Prostate gland (tissue), 2 donors: Measurements from ENCODE around the gene LZIC. TPM values are rescaled to one million over a fixed set of nuclear protein-coding genes. Genes with fewer than 3 reads are reported as not detected.

ENCODE experiments used
- DNase-seq: peaks from one replicate; pipeline ENCODE4 v3.0.0-alpha.2; 2019; ENCODE audit warnings: low spot score
- H3K27ac ChIP-seq, 2 donors: fragments of 200-600 bp; sonication (generic); 2 replicates each; pipeline ENCODE4 v1.5.1; 2017 to 2019
- H3K27me3 ChIP-seq: fragments of 200-600 bp; sonication (generic); replicated peaks from 2 replicates; pipeline ENCODE4 v1.5.1; 2019; ENCODE audit not compliant: insufficient read depth
- H3K36me3 ChIP-seq, 2 donors: fragments of 200-600 bp; sonication (generic); 1 replicate in 1 of 2; 2 replicates in 1 of 2; pipeline versions ENCODE4 v1.5.1 to v1.8.1; 2017 to 2019
- H3K4me1 ChIP-seq: fragments of 200-600 bp; sonication (generic); replicated peaks from 2 replicates; pipeline ENCODE4 v1.5.1; 2019
- H3K4me3 ChIP-seq, 2 donors: fragments of 200-600 bp; sonication (generic); 2 replicates each; pipeline ENCODE4 v1.5.1; 2017 to 2019
- H3K9me3 ChIP-seq: fragments of 200-600 bp; sonication (generic); 2 replicates; pipeline ENCODE4 v1.5.1; 2017
- CTCF ChIP-seq, 4 experiments: fragments of 200-600 bp in 2 of 4; fragments of 450-650 bp in 2 of 4; sonication (generic) in 2 of 4; IDR thresholded peaks; 1 replicate in 3 of 4; 2 replicates in 1 of 4; pipeline ENCODE4 v1.5.1; 2016 to 2019; ENCODE audit warnings: antibody characterized with exemption in 4 of 4, mild to moderate bottlenecking in 2 of 4, moderate library complexity in 2 of 4
- POLR2A ChIP-seq: fragments of 450-650 bp; IDR thresholded peaks from one replicate; pipeline ENCODE4 v1.6.1; 2016; ENCODE audit warnings: antibody characterized with exemption, mild to moderate bottlenecking
- POLR2AphosphoS5 ChIP-seq: sonication (generic); formaldehyde crosslinking; IDR thresholded peaks from one replicate; pipeline ENCODE4 v1.6.1; 2017; ENCODE audit warnings: antibody characterized with exemption
- WGBS: methylation state at CpG from one replicate; pipeline ENCODE4 v1.1.5; 2018; 5-methylcytosine and 5-hydroxymethylcytosine counted together
- intact Hi-C: fragments of 100-400 bp; cut with DNase I; formaldehyde crosslinking; loops from one replicate; pipeline ENCODE4 v1.14.2; 2022
- total RNA-seq, 2 donors: library from RNA; depleted of rRNA; stranded (reverse); fragments of >200 nt; gene quantifications; one replicate each; pipeline ENCODE4 v1.1.0, GENCODE V29; 2016

The LZIC gene
- total RNA-seq, 2 donors from 2014 or later = 21.5 to 42.2 TPM

DNA sequence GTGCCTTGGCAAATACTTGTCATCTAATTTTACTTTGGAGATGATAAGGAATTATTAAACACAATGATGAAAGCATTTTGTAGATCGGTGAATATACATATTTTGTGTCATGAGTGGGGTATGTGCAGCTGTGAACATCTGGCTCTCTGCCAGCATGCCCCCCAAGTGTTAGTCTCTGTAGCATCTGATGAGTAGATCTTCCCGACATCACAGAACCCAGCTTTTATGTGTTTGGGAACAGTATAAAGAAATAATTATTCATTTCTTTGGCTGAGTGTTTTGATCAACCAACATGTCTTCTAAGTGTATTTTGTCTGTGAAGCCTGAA, 28.6 kb downstream of the LZIC start:
- H3K4me3 ChIP-seq = no peak overlapping the region
- DNase-seq = no peak
- H3K4me1 ChIP-seq = peaks cover 6% of the 10 kb centered on the region
- TF ChIP-seq POLR2A = no peak
- TF ChIP-seq CTCF (IDR thresholded peaks at IDR 0.05) = peak in 1 of 4 experiments; percentile 29
- no peak for TF ChIP-seq POLR2AphosphoS5
- 48% methylated on average over 2 of the region's 2 CpGs for WGBS
- no peaks in the 10 kb centered on the region for H3K9me3 ChIP-seq
- no peaks in the 10 kb centered on the region for H3K27me3 ChIP-seq
- no peaks in the 10 kb centered on the region for H3K36me3 ChIP-seq
- no peak overlapping the region for H3K27ac ChIP-seq
- intact Hi-C loops = no loop called here

GRCh38 chr1:9912264-9912936, 30.8 kb downstream of the LZIC start:
- WGBS = 79% methylated on average over 12 of the region's 12 CpGs
- Histone ChIP-seq H3K36me3 (no peaks in the 10 kb centered on the region), H3K27me3 (no peaks in the 10 kb centered on the region), H3K27ac (peak overlapping the region in 1 of 2 donors; percentile 92), H3K9me3 (no peaks in the 10 kb centered on the region), H3K4me3 (no peak overlapping the region), H3K4me1 (peaks cover 10% of the 10 kb centered on the region)
- intact Hi-C loops = no loop called here
- DNase-seq = no peak
- TF ChIP-seq POLR2AphosphoS5 = no peak

DNA sequence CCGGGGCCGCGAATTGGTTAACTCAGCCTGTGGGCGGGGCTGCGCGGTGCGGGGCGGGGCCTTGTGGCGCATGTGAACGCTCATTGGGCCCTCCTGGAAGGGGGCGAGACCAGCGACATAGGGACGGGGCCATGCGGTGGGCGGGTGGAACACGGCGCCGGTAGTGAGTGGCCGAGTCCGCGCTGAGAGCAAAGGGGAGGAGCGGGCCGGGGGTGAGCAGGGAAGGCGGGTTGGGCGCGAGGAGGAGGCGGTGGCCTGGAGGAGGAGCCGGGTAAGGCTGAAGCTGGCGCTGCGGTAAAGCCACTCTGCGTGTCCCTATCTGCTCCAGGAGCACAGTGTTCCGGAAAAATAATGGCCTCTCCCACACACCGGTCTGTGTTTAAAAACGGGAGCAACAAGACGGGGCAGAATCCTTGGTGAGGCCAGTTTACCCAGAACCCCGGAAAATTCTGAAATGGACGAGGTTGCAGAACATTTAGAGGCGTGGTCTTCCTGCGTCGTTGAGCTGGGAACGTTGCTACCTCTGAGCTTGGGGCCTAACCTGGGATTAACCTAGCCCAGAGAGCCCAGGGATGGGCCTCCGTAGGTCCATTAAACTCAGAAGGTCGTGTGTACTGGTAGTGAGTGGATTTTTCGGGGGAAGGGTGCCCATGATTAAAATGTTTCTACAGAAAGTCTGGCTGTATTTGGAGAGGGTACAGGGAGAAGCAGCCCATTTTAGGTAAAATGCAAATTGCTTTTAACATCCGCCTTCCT, 32.6 kb downstream of the LZIC start:
- no peaks in the 10 kb centered on the region for H3K27me3 ChIP-seq
- intact Hi-C loops = no loop called here
- H3K36me3 ChIP-seq = no peaks in the 10 kb centered on the region
- H3K4me3 ChIP-seq = peak overlapping the region; percentile 35 to 49
- DNase-seq = peak; percentile 100
- no peaks in the 10 kb centered on the region for H3K9me3 ChIP-seq
- H3K27ac ChIP-seq = peak overlapping the region; percentile 92 to 94
- TF ChIP-seq POLR2AphosphoS5 (peak; percentile 94), POLR2A (peak; percentile 96), CTCF (IDR thresholded peaks at IDR 0.05) (peak in 2 of 4 experiments; percentile 21 to 43)
- WGBS = under 1% methylated on average over 33 of the region's 45 CpGs
- H3K4me1 ChIP-seq = peaks cover 10% of the 10 kb centered on the region

GRCh38 chr1:9910076-9910422, 33.1 kb downstream of the LZIC start, which contains the start of gene CTNNBIP1:
Gene CTNNBIP1 (minus strand): TSS chr1:9910269. CDS start chr1:9872064, 38,205 bp downstream.
- Histone ChIP-seq H3K4me3 (peak within 1 kb of the TSS; percentile 43 to 77), H3K27me3 (no peaks in the 10 kb centered on the region), H3K27ac (peak within 1 kb of the TSS; percentile 92 to 94), H3K4me1 (peaks cover 10% of the 10 kb centered on the region), H3K9me3 (no peaks in the 10 kb centered on the region), H3K36me3 (no peaks in the 10 kb centered on the region)
- peak; percentile 57 for TF ChIP-seq POLR2A
- TF ChIP-seq POLR2AphosphoS5 = no peak
- no peak for TF ChIP-seq CTCF (IDR thresholded peaks at IDR 0.05)
- WGBS = no CpG with 5 or more reads among the region's 55 CpGs
- no peak for DNase-seq
- intact Hi-C loops = no loop called here

DNA sequence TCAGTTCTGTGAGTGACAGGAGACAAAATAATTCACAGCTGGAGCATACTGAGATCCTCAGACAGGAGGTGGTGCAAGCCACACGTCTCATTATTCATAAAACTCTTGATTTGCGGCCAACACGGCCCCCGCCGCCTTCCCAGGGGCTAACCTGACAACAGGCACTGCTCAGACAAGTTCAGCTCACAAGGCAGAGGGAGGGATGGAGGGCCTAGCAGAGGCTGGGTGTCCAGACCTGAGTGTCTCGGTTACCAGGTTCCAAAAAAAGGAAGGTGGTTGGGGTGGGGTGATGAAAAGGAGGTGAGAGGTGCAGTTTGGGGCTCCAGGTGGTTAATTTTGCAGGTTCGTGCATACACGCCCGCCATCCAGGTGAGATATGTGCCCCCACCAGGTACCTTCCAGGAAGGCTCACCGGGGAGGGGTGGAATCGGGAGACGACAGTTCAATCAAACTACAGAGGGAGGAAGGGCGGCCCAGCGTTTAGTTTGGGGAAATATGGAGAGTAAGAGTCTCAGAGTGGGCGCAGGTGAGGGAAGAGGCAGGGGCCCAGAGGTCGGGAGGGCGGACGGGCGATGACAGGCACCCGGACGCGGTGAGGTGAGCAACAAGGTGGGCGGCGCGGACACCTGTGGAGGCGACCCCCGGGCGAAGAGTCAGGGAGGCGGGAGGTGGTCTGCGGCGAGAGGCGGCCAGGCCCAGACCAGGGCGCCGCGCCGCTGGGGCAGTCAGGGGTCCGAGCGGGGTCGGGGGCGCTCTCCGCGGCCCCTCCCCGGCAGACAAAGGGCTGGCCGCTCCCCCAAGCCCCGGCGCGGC, 33.8 kb downstream of the LZIC start:
- no peak for TF ChIP-seq CTCF (IDR thresholded peaks at IDR 0.05)
- TF ChIP-seq POLR2AphosphoS5 = no peak
- TF ChIP-seq POLR2A = no peak
- WGBS = under 1% methylated on average over 32 of the region's 47 CpGs
- no peak for DNase-seq
- intact Hi-C loops = no loop called here
- Histone ChIP-seq H3K27ac (peak overlapping the region; percentile 68 to 86), H3K4me1 (peaks cover 12% of the 10 kb centered on the region), H3K9me3 (no peaks in the 10 kb centered on the region), H3K27me3 (no peaks in the 10 kb centered on the region), H3K36me3 (no peaks in the 10 kb centered on the region), H3K4me3 (peak overlapping the region; percentile 43 to 77)
